Measurements from ENCODE around the gene PRKCD. TPM values are rescaled to one million over a fixed set of nuclear protein-coding genes. Genes with fewer than 3 reads are reported as not detected.

The PRKCD gene
- total RNA-seq, 1 donor from 2014 or later: 16.1 TPM

DNA sequence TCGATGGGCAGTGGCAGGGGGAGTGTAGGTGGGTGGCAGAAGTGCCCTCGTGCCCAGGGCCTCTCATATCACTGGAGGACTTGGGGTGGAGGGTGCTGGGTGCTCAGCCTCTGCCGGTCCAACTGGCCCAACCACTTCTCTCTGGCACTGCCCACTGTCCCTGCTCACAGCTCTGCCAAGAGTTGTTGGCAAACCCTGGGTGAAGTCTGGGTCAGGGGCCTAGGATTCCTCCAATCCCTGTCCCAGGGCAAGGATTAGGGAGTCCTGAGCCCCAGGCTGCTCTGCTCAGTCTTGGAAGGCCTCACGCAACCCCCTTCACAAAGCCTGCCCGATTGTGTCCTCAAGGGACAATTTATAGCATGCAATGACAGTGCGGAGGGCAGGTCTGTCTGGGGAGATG, 5.2 kb upstream of the PRKCD start:
- peaks cover 46% of the 10 kb centered on the region for H3K27me3 Mint-ChIP-seq (ENCODE audit: low read depth)
- H3K27ac Mint-ChIP-seq: peak overlapping the region; percentile 39
- no peaks in the 10 kb centered on the region for H3K9me3 Mint-ChIP-seq
- no peak overlapping the region for H3K4me3 Mint-ChIP-seq
- DNase-seq (ENCODE audit: low spot score in 2 of 2, unreplicated experiment in 2 of 2): no peak
- peaks cover 37% of the 10 kb centered on the region for H3K4me1 Mint-ChIP-seq
- H3K36me3 Mint-ChIP-seq: no peaks in the 10 kb centered on the region
- TF ChIP-seq CTCF (IDR thresholded peaks at IDR 0.05; ENCODE audit: unreplicated experiment): no peak

DNA sequence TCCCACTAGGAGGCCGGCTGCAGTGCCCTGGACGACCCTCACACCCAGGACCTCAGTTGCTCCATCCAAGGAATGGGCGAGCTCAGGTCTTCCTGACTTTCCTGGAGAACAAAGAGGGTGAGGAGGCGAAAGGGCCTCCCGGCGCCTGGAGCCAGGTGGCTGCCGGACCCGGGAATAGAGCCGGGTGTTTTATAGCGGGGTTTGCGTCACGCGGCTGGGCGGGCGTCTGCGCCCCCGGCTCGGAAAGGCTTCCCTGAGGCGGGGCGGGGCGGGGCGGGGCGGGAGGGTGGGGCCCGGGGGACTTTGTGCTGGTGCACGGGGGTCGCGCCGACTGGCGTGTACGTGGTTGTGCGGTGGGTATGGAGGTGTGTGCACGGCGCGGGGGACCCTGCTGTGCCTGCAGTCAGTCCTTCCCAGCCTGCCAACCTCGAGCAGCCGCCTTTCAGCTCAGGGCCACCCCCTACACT, 4.6 kb upstream of the PRKCD start:
- Mint-ChIP-seq H3K36me3 (no peaks in the 10 kb centered on the region), H3K27me3 (ENCODE audit: low read depth) (peaks cover 46% of the 10 kb centered on the region), H3K4me3 (no peak overlapping the region), H3K9me3 (no peaks in the 10 kb centered on the region), H3K27ac (peak overlapping the region; percentile 39), H3K4me1 (peaks cover 37% of the 10 kb centered on the region)
- no peak for DNase-seq (ENCODE audit: low spot score in 2 of 2, unreplicated experiment in 2 of 2)
- no peak for TF ChIP-seq CTCF (IDR thresholded peaks at IDR 0.05; ENCODE audit: unreplicated experiment)

GRCh38 chr3:53157974-53158580, 2.9 kb upstream of the PRKCD start:
- Mint-ChIP-seq H3K27me3 (ENCODE audit: low read depth) (peaks cover 46% of the 10 kb centered on the region), H3K4me1 (peaks cover 45% of the 10 kb centered on the region), H3K36me3 (no peaks in the 10 kb centered on the region), H3K4me3 (no peak overlapping the region), H3K9me3 (no peaks in the 10 kb centered on the region), H3K27ac (no peak overlapping the region)
- DNase-seq (ENCODE audit: low spot score in 2 of 2, unreplicated experiment in 2 of 2): no peak
- TF ChIP-seq CTCF (IDR thresholded peaks at IDR 0.05; ENCODE audit: unreplicated experiment): no peak

DNA sequence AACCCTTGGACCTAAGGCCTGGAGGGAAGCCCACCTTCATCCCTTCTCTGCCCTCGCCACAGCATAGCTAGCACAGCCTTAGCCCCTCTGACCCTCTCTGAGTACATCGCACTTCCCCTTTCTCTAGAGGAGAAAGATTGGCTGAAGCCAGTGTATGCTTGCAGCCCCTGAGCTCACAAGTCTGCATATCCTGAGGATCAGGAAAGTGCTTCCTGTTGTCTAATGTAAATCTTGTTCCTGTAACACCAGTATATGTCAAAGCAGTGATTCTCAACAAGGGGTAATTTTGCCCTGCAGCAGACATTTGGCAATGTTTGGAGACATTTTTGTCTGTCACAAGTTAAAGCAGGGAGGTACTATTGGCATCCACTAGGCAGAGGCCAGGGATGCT, 2.2 kb upstream of the PRKCD start:
- no peak for DNase-seq (ENCODE audit: low spot score in 2 of 2, unreplicated experiment in 2 of 2)
- Mint-ChIP-seq H3K4me3 (no peak overlapping the region), H3K27me3 (ENCODE audit: low read depth) (peaks cover 41% of the 10 kb centered on the region), H3K9me3 (no peaks in the 10 kb centered on the region), H3K4me1 (peaks cover 47% of the 10 kb centered on the region), H3K36me3 (no peaks in the 10 kb centered on the region), H3K27ac (no peak overlapping the region)
- TF ChIP-seq CTCF (IDR thresholded peaks at IDR 0.05; ENCODE audit: unreplicated experiment): no peak

DNA sequence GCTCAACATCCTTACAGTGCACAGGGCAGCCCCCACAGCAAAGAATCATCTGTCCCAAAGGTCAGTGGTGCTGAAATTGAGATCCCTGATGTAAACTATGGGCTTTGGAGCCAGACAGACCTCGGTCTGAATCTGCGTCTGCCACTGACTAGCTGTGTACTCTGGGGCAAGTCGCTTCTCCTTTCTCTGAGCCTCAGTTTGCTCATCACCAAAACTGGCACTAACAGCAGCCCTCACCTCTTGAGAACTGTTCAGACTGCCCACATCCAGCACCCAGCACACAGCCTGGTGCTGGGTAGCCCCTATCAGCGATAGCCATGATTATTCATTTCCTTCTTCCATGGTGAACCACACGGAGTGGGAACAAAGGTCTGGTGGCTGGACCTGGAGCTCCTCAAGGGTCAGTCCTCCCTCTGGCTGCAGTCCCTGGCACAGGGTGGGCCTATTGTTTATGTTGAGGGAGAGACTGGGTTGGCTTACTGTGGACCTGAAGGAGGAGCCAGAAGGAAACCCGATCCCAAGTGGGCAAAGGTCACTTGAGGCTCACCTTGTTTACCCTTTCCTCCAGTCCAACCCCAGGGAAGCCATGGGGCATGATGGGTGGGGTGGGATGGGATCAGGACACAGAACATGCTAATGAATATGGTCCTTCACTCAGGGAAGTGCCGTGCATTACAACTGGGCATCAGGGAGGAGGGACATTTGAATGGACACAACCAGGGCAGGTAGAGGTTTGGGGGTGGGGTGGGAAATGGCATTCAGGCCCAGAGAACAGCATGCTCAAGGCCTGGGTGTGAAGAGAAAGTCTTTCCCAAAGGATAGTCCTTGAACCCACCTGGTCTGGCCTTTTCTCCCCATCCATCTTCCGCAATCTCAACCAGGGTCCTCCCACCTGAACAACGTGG, 1.6 kb upstream of the PRKCD start:
- Mint-ChIP-seq H3K27ac (no peak overlapping the region), H3K4me3 (peak overlapping the region; percentile 38), H3K4me1 (peaks cover 41% of the 10 kb centered on the region), H3K27me3 (ENCODE audit: low read depth) (peaks cover 41% of the 10 kb centered on the region), H3K9me3 (no peaks in the 10 kb centered on the region), H3K36me3 (no peaks in the 10 kb centered on the region)
- TF ChIP-seq CTCF (IDR thresholded peaks at IDR 0.05; ENCODE audit: unreplicated experiment): no peak
- DNase-seq (ENCODE audit: low spot score in 2 of 2, unreplicated experiment in 2 of 2): no peak
